BLaER1 treated with 17β-estradiol and CSF1 and Interleukin-3, amounts not matched to agents 10 nM and 100 nM (cell line): Measurements from ENCODE around the gene OTOG.
"Not testable (repeated sequence)": the region's sequence is repeated elsewhere in the genome, so short reads cannot be mapped to it uniquely, and the experiment has no call there.

Experiments used
- H3K27ac ChIP-seq, 11 experiments: shearing (Covaris generic); formaldehyde crosslinking; 2 replicates each; pipeline ENCODE4 v1.8.1; 2022
- H3K27me3 ChIP-seq, 11 experiments: shearing (Covaris generic); formaldehyde crosslinking; 2 replicates each; pipeline ENCODE4 v1.8.1; 2022
- H3K36me3 ChIP-seq, 11 experiments: shearing (Covaris generic); formaldehyde crosslinking; 2 replicates each; pipeline ENCODE4 v1.8.1; 2022
- H3K4me1 ChIP-seq, 10 experiments: shearing (Covaris generic); formaldehyde crosslinking; 2 replicates each; pipeline ENCODE4 v1.8.1; 2022
- H3K4me2 ChIP-seq, 11 experiments: shearing (Covaris generic); formaldehyde crosslinking; 2 replicates each; pipeline ENCODE4 v1.8.1; 2022
- H3K4me3 ChIP-seq, 10 experiments: shearing (Covaris generic); formaldehyde crosslinking; 2 replicates each; pipeline ENCODE4 v1.8.1; 2022
- H3K9ac ChIP-seq, 11 experiments: shearing (Covaris generic); formaldehyde crosslinking; 2 replicates each; pipeline ENCODE4 v1.8.1; 2022
- H3K9me3 ChIP-seq, 11 experiments: shearing (Covaris generic); formaldehyde crosslinking; replicated peaks in 1 of 11; 2 replicates each; pipeline ENCODE4 v1.8.1; 2022
- H4K20me1 ChIP-seq, 11 experiments: shearing (Covaris generic); formaldehyde crosslinking; 2 replicates each; pipeline ENCODE4 v1.8.1; 2022
- Cebpa-rat ChIP-seq, 11 experiments: shearing (Covaris generic); IDR thresholded peaks; 2 replicates each; pipeline ENCODE4 v1.8.1; 2022

OTOG gene

DNA sequence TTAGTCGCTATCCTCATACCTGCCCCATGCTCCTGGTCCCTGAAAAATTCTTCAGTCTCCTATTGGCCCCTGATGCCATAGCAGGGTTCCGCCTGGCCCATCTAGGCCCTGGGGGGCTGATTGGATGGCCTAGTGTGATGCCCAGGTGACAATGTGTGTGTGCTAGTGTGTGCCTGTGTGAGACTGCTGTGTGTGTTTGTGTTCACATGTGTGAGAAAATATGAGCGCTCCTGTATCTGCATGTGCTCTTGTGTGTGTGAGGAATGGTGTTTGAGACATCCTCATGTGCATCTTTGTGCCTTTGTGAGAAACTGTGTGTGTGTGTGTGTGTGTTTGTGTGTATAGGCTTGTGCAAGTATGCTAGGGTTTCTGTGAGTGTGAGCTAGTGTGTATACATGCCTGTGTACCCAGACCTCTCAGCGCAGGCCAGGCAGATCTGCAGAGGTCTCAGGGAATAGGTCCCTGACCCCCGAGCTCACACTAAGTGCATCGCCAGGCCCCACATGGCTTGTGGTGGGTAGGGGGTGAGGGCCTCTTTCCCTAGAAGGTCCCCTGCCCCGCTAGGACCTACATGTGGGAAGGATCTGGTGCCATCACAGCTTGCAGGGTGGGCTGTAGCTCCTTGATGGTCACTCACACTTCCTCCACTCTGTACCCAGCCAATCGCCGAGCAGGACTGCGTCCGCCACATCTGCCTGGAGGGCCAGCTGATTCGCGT, 64.6 kb downstream of the OTOG start:
- no peaks in the 10 kb centered on the region for H3K27me3 ChIP-seq
- H3K4me2 ChIP-seq: peak overlapping the region in 5 of 11 experiments; percentile 52 to 95 (median 56); a peak in 5 of 22 replicates
- peak overlapping the region in 1 of 11 experiments; percentile 31; a peak in 1 of 22 replicates for H3K27ac ChIP-seq
- no peaks in the 10 kb centered on the region; a peak in 1 of 22 replicates for H3K9me3 ChIP-seq
- no peak for TF ChIP-seq Cebpa-rat (IDR thresholded peaks at IDR 0.05)
- no peak overlapping the region for H3K4me3 ChIP-seq
- H3K36me3 ChIP-seq: no peaks in the 10 kb centered on the region
- H3K4me1 ChIP-seq: peaks cover 6 to 73% (median 63%) of the 10 kb centered on the region in 10 experiments; a peak in 17 of 20 replicates
- no peak overlapping the region for H3K9ac ChIP-seq
- no peaks in the 10 kb centered on the region for H4K20me1 ChIP-seq

DNA sequence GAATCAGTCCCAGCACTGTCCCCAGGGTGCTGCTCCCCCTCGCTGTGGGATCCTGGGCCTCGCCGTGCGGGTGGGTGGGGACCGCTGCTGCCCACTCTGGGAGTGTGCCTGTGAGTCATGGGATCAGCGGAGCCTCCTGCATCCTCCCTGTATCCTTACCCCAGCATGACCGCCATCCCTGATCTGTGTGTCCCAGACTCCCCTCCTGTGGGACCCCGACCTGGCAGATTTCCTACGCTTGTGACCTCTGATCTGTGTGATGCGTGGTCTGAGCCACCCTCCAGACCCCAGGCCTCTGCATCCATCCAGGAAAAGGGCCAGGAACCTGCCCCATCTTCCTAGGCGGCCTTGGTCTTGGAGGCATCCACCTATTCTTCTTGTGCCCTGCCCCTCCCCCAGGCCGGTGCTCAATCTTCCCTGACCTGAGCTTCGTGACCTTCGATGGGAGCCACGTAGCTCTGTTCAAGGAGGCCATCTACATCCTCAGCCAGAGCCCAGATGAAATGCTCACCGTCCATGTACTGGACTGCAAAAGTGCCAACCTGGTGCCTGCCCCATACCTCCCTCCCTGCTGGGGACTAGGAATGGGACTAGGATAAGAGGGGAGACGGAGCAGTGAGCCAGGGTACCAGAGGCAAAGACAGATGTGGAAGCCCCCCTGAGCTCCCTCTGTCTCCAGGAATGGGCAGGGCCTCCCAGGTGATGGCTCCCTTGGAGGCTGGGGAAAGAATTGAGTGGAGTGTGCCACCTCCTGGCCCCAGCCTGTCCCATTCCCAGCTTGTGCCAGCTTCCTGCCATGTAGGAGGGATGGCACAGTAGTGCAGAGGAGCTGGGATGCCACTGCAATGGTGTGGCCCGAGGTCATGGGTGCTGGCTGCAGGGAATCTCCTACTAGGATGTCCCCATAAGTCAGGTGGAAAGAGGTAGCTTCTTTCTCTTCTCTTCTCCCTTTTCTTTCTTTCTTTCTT, 65.4 kb downstream of the OTOG start:
- Histone ChIP-seq H3K9ac (no peak overlapping the region; a peak in 1 of 22 replicates), H3K9me3 (no peaks in the 10 kb centered on the region; a peak in 1 of 22 replicates), H4K20me1 (no peaks in the 10 kb centered on the region), H3K36me3 (no peaks in the 10 kb centered on the region), H3K27me3 (no peaks in the 10 kb centered on the region), H3K27ac (peak overlapping the region in 3 of 11 experiments; percentile 4 to 48 (median 31); a peak in 4 of 22 replicates), H3K4me3 (no peak overlapping the region), H3K4me2 (peak overlapping the region in 8 of 11 experiments; percentile 28 to 61 (median 55); a peak in 17 of 22 replicates), H3K4me1 (peaks cover 5 to 64% (median 55%) of the 10 kb centered on the region in 10 experiments; a peak in 17 of 20 replicates)
- no peak for TF ChIP-seq Cebpa-rat (IDR thresholded peaks at IDR 0.05)

DNA sequence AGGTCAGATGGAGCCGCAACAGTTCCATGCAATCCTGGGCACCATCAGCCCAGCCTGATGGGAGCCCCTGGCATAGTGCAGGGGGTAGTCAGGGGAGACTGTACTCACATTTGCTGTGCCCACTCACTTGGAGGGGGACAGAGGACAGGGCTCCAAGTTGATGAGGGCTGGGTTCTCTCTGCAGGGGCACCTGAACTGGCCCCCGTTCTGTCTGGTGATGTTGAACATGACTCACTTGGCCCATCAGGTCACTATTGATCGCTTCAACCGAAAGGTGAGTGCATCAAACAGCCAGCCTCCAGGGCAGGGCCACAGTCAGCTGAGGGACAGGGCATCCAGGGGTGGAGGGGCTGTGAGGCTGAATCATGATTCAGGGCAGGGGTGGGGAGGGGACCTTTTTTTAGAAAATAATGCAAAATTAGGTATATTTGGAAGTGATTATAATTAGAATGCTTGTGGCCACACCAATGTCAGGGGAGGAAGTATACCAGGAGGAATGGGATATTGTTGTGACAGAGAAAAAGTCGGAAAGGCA, 66.4 kb downstream of the OTOG start:
- H3K36me3 ChIP-seq: no peaks in the 10 kb centered on the region
- no peak overlapping the region for H3K4me3 ChIP-seq
- TF ChIP-seq Cebpa-rat (IDR thresholded peaks at IDR 0.05): no peak
- peaks cover 0 to under 1% (median 0%) of the 10 kb centered on the region in 11 experiments; a peak in 2 of 22 replicates for H3K9me3 ChIP-seq
- H3K27me3 ChIP-seq: no peaks in the 10 kb centered on the region
- H3K27ac ChIP-seq: no peak overlapping the region
- no peaks in the 10 kb centered on the region for H4K20me1 ChIP-seq
- H3K4me2 ChIP-seq: peak overlapping the region in 8 of 11 experiments; percentile 38 to 61 (median 50); a peak in 14 of 22 replicates
- peaks cover 0 to 54% (median 45%) of the 10 kb centered on the region in 10 experiments; a peak in 15 of 20 replicates for H3K4me1 ChIP-seq
- H3K9ac ChIP-seq: no peak overlapping the region

DNA sequence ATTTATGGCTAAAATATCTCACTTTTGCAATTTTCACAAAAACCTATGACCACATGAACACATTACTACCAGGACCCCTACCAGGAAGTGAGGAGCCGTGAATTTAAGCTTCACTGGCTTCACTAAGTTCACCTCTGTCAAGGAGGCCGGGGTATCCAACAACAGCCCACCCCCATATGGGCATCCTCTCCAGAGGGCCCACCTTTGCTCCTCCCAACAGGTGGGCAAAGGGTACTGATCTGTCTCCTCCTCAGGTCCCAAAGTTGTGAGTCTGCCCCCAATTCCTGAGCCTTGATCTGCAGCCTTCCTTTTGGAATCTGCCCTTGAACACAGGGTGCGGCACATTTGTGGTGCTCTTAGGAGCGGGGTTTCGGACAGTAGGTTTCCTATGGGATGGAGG, 66.9 kb downstream of the OTOG start:
- TF ChIP-seq Cebpa-rat (IDR thresholded peaks at IDR 0.05): no peak
- no peaks in the 10 kb centered on the region for H4K20me1 ChIP-seq
- no peak overlapping the region for H3K4me3 ChIP-seq
- peaks cover 2 to 6% (median 4%) of the 10 kb centered on the region in 11 experiments for H3K9me3 ChIP-seq
- H3K4me2 ChIP-seq: no peak overlapping the region
- H3K36me3 ChIP-seq: no peaks in the 10 kb centered on the region
- H3K9ac ChIP-seq: no peak overlapping the region
- peaks cover 0 to 50% (median 40%) of the 10 kb centered on the region in 10 experiments; a peak in 15 of 20 replicates for H3K4me1 ChIP-seq
- H3K27ac ChIP-seq: no peak overlapping the region
- H3K27me3 ChIP-seq: no peaks in the 10 kb centered on the region

DNA sequence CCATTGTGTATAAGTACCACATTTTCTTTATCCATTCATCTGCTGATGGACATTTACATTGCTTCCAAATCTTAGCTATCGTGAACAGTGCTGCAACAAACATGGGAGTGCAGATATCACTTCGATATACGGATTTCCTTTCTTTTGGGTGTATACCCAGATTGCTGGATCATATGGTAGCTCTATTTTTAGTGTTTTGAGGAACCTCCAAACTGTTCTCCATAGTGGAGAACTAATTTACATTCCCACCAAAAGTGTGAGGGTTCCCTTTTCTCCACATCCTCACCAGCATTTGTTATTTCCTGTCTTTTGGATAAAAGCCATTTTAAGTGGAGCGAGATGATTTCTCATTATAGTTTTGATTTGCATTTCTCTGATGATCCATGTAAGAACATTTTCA, 75.7 kb downstream of the OTOG start:
- H3K9ac ChIP-seq, H4K20me1 ChIP-seq, H3K4me3 ChIP-seq, H3K27ac ChIP-seq, H3K27me3 ChIP-seq, H3K4me2 ChIP-seq, H3K36me3 ChIP-seq, H3K4me1 ChIP-seq: not testable (repeated sequence)
- H3K9me3 ChIP-seq: peaks cover 22 to 51% (median 32%) of the 10 kb centered on the region in 11 experiments

DNA sequence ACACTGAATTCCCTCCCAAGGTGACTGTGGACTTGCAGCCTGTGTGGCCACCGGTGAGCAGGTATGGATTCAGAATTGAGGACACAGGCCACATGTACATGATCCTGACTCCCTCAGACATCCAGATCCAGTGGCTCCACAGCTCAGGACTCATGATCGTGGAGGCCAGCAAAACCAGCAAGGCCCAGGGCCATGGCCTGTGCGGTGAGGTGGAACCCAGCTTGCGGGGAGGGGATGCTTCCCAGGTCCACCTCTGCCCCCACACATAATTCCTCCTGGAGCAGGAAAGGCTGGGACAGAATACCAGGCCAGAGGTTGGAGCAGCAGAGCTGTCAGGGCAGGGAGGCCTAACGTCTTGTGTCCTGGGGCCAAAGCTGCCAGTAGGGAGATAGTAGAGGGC, 82.1 kb downstream of the OTOG start:
- H3K9me3 ChIP-seq: peaks cover 0 to 10% (median 4%) of the 10 kb centered on the region in 11 experiments; a peak in 5 of 22 replicates
- H3K9ac ChIP-seq: no peak overlapping the region
- H3K27ac ChIP-seq: no peak overlapping the region
- H3K4me3 ChIP-seq: no peak overlapping the region
- peaks cover 0 to 14% (median 4%) of the 10 kb centered on the region in 10 experiments; a peak in 12 of 20 replicates for H3K4me1 ChIP-seq
- no peaks in the 10 kb centered on the region for H3K27me3 ChIP-seq
- TF ChIP-seq Cebpa-rat (IDR thresholded peaks at IDR 0.05): no peak
- H4K20me1 ChIP-seq: no peaks in the 10 kb centered on the region
- no peak overlapping the region for H3K4me2 ChIP-seq
- no peaks in the 10 kb centered on the region for H3K36me3 ChIP-seq

DNA sequence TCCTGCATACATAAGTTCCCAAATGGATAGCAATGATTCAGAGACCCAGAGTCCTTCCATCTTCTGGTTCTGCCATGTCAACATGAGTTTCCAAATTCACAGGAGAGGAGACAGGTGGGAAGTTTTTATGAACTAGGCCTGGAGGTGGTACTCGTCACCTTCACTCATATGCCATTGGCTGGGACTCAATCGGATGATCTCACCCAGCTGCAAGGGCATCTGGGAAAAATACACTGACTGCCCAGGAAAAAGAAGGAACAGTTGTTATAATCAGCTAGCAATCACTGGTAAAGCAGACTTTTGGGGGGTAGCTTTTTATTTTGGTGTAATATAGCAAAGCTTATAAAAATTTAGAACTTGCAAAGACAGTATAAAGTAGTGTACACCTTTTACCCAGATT, 83.9 kb downstream of the OTOG start:
- 0 out of 22 replicates have a peak, but pooled peaks cover 0 to 3% (median 0%) of the 10 kb centered on the region in 11 experiments for H3K9me3 ChIP-seq
- H3K4me3 ChIP-seq: no peak overlapping the region
- no peak overlapping the region for H3K27ac ChIP-seq
- peaks cover 0 to 19% (median 10%) of the 10 kb centered on the region in 10 experiments; a peak in 12 of 20 replicates for H3K4me1 ChIP-seq
- no peaks in the 10 kb centered on the region for H4K20me1 ChIP-seq
- no peak for TF ChIP-seq Cebpa-rat (IDR thresholded peaks at IDR 0.05)
- no peaks in the 10 kb centered on the region for H3K36me3 ChIP-seq
- H3K4me2 ChIP-seq: peak overlapping the region in 1 of 11 experiments; percentile 19; a peak in 1 of 22 replicates
- H3K27me3 ChIP-seq: no peaks in the 10 kb centered on the region
- no peak overlapping the region for H3K9ac ChIP-seq

DNA sequence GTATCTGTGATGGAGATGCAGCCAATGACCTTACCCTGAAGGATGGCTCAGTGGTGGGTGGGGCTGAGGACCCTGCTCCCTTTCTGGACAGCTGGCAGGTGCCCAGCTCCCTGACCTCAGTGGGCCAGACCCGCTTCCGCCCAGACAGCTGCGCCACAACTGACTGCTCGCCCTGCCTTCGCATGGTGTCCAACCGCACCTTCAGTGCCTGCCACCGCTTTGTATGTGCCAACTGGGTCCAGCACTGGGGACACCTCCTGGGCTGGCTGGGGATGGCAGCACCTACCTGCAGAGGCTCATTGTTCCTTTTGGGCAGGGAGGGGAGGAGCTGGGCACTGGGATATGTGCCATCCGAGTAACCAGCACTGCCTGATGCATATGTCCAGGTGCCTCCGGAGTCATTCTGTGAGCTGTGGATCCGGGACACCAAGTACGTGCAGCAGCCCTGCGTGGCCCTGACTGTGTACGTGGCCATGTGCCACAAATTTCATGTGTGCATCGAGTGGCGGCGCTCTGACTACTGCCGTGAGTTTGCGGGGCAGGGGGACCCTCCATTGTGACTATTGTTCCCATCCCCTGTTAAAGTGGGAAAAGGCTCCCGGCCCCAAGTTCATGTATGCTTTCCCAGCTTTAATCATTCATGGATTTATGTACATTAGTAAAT, 84.8 kb downstream of the OTOG start:
- TF ChIP-seq Cebpa-rat (IDR thresholded peaks at IDR 0.05): no peak
- Histone ChIP-seq H3K4me1 (peaks cover 0 to 19% (median 10%) of the 10 kb centered on the region in 10 experiments; a peak in 12 of 20 replicates), H3K9me3 (no peaks in the 10 kb centered on the region), H3K36me3 (no peaks in the 10 kb centered on the region), H3K4me3 (no peak overlapping the region), H3K27me3 (no peaks in the 10 kb centered on the region), H3K4me2 (no peak overlapping the region), H3K9ac (no peak overlapping the region), H3K27ac (no peak overlapping the region), H4K20me1 (no peaks in the 10 kb centered on the region)
